GM23338 (cell line): ENCODE measurements around the gene ARID3B. TPM values are rescaled to one million over a fixed set of nuclear protein-coding genes. Genes with fewer than 3 reads are reported as not detected.

Experiments
- ATAC-seq: fragments of 200-7000 bp; cut with Tn5 transposase; 3 replicates; pipeline ENCODE4 v1.9.1; 2020
- DNase-seq: peaks from one replicate; pipeline ENCODE4 v3.0.0-alpha.2; 2015; ENCODE audit warnings: low spot score
- H2AFZ ChIP-seq: fragments of 200-600 bp; sonication (generic); 2 replicates; pipeline ENCODE4 v1.8.0; 2016; ENCODE audit warnings: antibody characterized with exemption, mild to moderate bottlenecking, moderate library complexity
- H3F3A ChIP-seq: fragments of 200-600 bp; sonication (generic); replicated peaks from 2 replicates; pipeline ENCODE4 v1.8.0; 2017; ENCODE audit warnings: antibody characterized with exemption, mixed run types, low read depth
- H3K27ac ChIP-seq: fragments of 200-600 bp; sonication (generic); 2 replicates; pipeline ENCODE4 v1.6.1; 2016; ENCODE audit warnings: low read depth
- H3K27me3 ChIP-seq: fragments of 200-600 bp; sonication (generic); 2 replicates; pipeline ENCODE4 v1.8.0; 2016; ENCODE audit warnings: mild to moderate bottlenecking, mixed run types, moderate library complexity; ENCODE audit not compliant: insufficient read depth
- H3K36me3 ChIP-seq: fragments of 200-600 bp; sonication (generic); 2 replicates; pipeline ENCODE4 v1.8.0; 2016; ENCODE audit warnings: mild to moderate bottlenecking; ENCODE audit not compliant: insufficient read depth
- H3K4me1 ChIP-seq: fragments of 200-600 bp; sonication (generic); 2 replicates; pipeline ENCODE4 v1.8.0; 2016; ENCODE audit warnings: mild to moderate bottlenecking, moderate library complexity; ENCODE audit not compliant: insufficient read depth
- H3K4me2 ChIP-seq: fragments of 200-600 bp; sonication (generic); 2 replicates; pipeline ENCODE4 v1.7.1; 2017; ENCODE audit warnings: mixed run types
- H3K4me3 ChIP-seq: fragments of 200-600 bp; sonication (generic); 2 replicates; pipeline ENCODE4 v1.6.1; 2016; ENCODE audit warnings: mixed run types
- H3K79me2 ChIP-seq: fragments of 200-600 bp; sonication (generic); replicated peaks from 2 replicates; pipeline ENCODE4 v1.8.0; 2017; ENCODE audit warnings: mild to moderate bottlenecking; ENCODE audit not compliant: insufficient read depth
- H3K9me2 ChIP-seq: fragments of 200-600 bp; sonication (generic); 2 replicates; pipeline ENCODE4 v1.8.0; 2017; ENCODE audit not compliant: insufficient read depth
- H4K20me1 ChIP-seq: fragments of 200-600 bp; sonication (generic); replicated peaks from 2 replicates; pipeline ENCODE4 v1.8.0; 2017; ENCODE audit warnings: mild to moderate bottlenecking; ENCODE audit not compliant: insufficient read depth
- H3K27ac Mint-ChIP-seq: 2 replicates; pipeline ENCODE4 v1.8.0; 2020; ENCODE audit warnings: inconsistent platforms, mild to moderate bottlenecking, moderate library complexity, mixed read lengths
- H3K27me3 Mint-ChIP-seq: 3 replicates; pipeline ENCODE4 v1.8.0; 2022; ENCODE audit warnings: low read depth, mild to moderate bottlenecking, moderate library complexity, mixed read lengths, inconsistent platforms; ENCODE audit not compliant: insufficient read depth, poor library complexity
- H3K36me3 Mint-ChIP-seq: 3 replicates; pipeline ENCODE4 v1.8.0; 2021; ENCODE audit warnings: low read depth, mild to moderate bottlenecking, inconsistent platforms, moderate library complexity, mixed read lengths
- H3K4me1 Mint-ChIP-seq: 3 replicates; pipeline ENCODE4 v1.8.0; 2020; ENCODE audit warnings: mild to moderate bottlenecking, inconsistent platforms, mixed read lengths
- H3K4me3 Mint-ChIP-seq: 3 replicates; pipeline ENCODE4 v1.8.0; 2021; ENCODE audit warnings: moderate library complexity, mild to moderate bottlenecking, inconsistent platforms, mixed read lengths
- H3K9me3 Mint-ChIP-seq: 3 replicates; pipeline ENCODE4 v1.8.0; 2020; ENCODE audit warnings: moderate library complexity, mild to moderate bottlenecking, inconsistent platforms, mixed read lengths
- CREB1 ChIP-seq: fragments of 250-450 bp; sonication (Bioruptor Pico); IDR thresholded peaks from 2 replicates; pipeline ENCODE4 v1.5.0; 2020; ENCODE audit warnings: low read depth, mild to moderate bottlenecking, moderate library complexity
- ETS1 ChIP-seq: IDR thresholded peaks from 2 replicates; pipeline ENCODE4 v1.6.1; 2016; ENCODE audit warnings: antibody characterized with exemption
- EZH2 ChIP-seq: fragments of 200-600 bp; sonication (generic); IDR thresholded peaks from one replicate; pipeline ENCODE4 v1.8.0; 2017; ENCODE audit warnings: antibody characterized with exemption, mild to moderate bottlenecking, low read depth; ENCODE audit not compliant: unreplicated experiment
- EZH2phosphoT487 ChIP-seq: fragments of 200-600 bp; sonication (generic); IDR thresholded peaks from one replicate; pipeline ENCODE4 v1.8.1; 2018; ENCODE audit warnings: antibody characterized with exemption; ENCODE audit not compliant: unreplicated experiment
- NANOG ChIP-seq: IDR thresholded peaks from 2 replicates; pipeline ENCODE4 v1.6.1; 2016; ENCODE audit warnings: antibody characterized with exemption, borderline replicate concordance
- POLR2AphosphoS5 ChIP-seq: IDR thresholded peaks from 2 replicates; pipeline ENCODE4 v1.6.1; 2016; ENCODE audit warnings: antibody characterized with exemption, low read depth
- REST ChIP-seq: IDR thresholded peaks from one replicate; pipeline ENCODE4 v1.6.1; 2018; ENCODE audit warnings: antibody characterized with exemption; ENCODE audit not compliant: unreplicated experiment
- STAT1 ChIP-seq: IDR thresholded peaks from one replicate; pipeline ENCODE4 v1.6.1; 2016; ENCODE audit warnings: antibody characterized with exemption; ENCODE audit not compliant: unreplicated experiment
- ZNF114 ChIP-seq: fragments of 250-450 bp; sonication (Bioruptor Pico); IDR thresholded peaks from 2 replicates; pipeline ENCODE4 v1.5.0; 2020; ENCODE audit warnings: mild to moderate bottlenecking, moderate library complexity
- ZNF331 ChIP-seq: fragments of 250-450 bp; sonication (Bioruptor Pico); IDR thresholded peaks from 2 replicates; pipeline ENCODE4 v1.5.0; 2020; ENCODE audit warnings: low read depth, mild to moderate bottlenecking, moderate library complexity
- ZNF462 ChIP-seq: fragments of 250-450 bp; sonication (Bioruptor Pico); IDR thresholded peaks from 2 replicates; pipeline ENCODE4 v1.5.0; 2020; ENCODE audit warnings: mild to moderate bottlenecking, moderate library complexity
- polyA plus RNA-seq: library from polyadenylated mRNA; unstranded; fragments of >200 nt; fragmentation: Nextera tagmentation; extraction: Ambion mirVana; gene quantifications from 2 replicates; pipeline ENCODE4 v1.2.1, GENCODE V29; 2016
- total RNA-seq: library from RNA; depleted of rRNA; stranded (reverse); fragments of >200 nt; shearing (Covaris generic); gene quantifications from 2 replicates; pipeline ENCODE4 v1.2.3, GENCODE V29; 2014

Gene ARID3B
- total and polyA plus RNA-seq, 2 experiments from 2014 or later, result 65.5 to 147 TPM

- no peak for TF ChIP-seq ETS1
- no peak for TF ChIP-seq REST
- TF ChIP-seq POLR2AphosphoS5, result no peak
- no peak for TF ChIP-seq STAT1
Observed at GRCh38 chr15:74592222-74592621, 51.2 kb downstream of the ARID3B start (continued).

- Mint-ChIP-seq H3K27me3 (peaks cover 3% of the 10 kb centered on the region), H3K9me3 (no peaks in the 10 kb centered on the region), H3K4me1 (peaks cover 14% of the 10 kb centered on the region), H3K4me3 (no peak overlapping the region), H3K36me3 (peaks cover 77% of the 10 kb centered on the region), H3K27ac (no peak overlapping the region)
- Histone ChIP-seq H3K27me3 (no peaks in the 10 kb centered on the region), H3F3A (peaks cover 26% of the 10 kb centered on the region), H3K4me1 (peaks cover 11% of the 10 kb centered on the region), H3K36me3 (peaks cover 26% of the 10 kb centered on the region), H2AFZ (no peak overlapping the region), H3K79me2 (no peaks in the 10 kb centered on the region), H3K4me2 (no peak overlapping the region), H4K20me1 (peaks cover 22% of the 10 kb centered on the region), H3K9me2 (no peaks in the 10 kb centered on the region), H3K27ac (no peak overlapping the region), H3K4me3 (no peak overlapping the region)
- no peak for DNase-seq
- no peak for ATAC-seq
- TF ChIP-seq ZNF331 (no peak), ETS1 (no peak), CREB1 (CRISPR knock-in tag) (no peak), ZNF462 (CRISPR knock-in tag) (no peak), POLR2AphosphoS5 (no peak), EZH2phosphoT487 (no peak), EZH2 (no peak), ZNF114 (CRISPR knock-in tag) (no peak), NANOG (no peak)
Observed at GRCh38 chr15:74593122-74593521, 52.1 kb downstream of the ARID3B start.
